ENCODE measurements around the gene CPNE4.
"Not testable (repeated sequence)": the region's sequence is repeated elsewhere in the genome, so short reads cannot be mapped to it uniquely, and the experiment has no call there.

The CPNE4 gene

DNA sequence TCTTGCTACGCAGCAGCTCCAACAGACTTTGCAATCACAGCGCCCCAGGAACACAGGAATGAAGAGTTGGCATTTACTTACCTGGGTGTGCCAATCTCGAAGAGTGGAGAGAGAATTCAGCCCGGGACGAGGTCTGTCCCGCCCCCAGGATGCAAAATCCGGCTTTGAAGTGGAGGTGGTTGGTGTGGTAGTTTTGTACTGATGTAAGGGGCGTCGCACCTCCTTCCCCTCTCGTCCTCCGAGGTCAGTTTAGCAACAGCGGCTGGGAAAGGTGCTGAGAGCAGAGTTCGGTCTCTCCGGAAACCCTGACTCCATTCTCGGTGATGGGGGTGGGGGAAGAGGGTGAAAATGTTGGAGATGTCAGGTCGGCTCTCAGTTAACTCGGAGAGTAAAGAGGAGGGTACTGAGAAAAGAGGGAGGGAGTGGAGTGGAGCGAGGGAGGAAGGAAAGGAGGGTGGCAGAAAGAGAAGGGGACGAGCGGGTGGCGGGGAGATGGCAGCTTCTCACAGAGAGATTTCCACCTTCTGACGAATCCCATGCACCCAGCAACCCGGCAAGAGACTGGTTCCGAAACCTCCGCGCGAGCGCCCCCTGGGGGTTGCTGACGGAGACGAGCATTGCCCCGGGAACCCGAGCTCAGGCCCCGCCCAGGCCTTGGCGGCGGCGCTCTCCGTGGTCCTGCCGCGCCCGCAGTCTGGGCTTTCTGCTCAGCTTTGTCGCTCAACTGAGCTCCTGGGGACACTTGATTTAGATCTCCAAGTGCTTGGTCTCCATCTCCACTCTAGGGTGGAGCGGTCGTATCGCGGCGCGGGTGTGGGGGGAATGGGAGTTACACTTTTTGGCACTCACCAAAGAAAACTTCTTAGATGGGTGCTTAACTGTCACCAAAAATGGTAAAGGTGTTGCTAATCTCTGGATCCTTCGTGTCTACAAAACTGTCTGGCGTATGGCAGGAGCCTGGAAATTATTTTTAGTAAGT is at the start of gene CPNE4:
CPNE4 (minus strand) TSS at position 529 of the 979 bp plus-strand sequence.
- peak; percentile 62 for DNase-seq

DNA sequence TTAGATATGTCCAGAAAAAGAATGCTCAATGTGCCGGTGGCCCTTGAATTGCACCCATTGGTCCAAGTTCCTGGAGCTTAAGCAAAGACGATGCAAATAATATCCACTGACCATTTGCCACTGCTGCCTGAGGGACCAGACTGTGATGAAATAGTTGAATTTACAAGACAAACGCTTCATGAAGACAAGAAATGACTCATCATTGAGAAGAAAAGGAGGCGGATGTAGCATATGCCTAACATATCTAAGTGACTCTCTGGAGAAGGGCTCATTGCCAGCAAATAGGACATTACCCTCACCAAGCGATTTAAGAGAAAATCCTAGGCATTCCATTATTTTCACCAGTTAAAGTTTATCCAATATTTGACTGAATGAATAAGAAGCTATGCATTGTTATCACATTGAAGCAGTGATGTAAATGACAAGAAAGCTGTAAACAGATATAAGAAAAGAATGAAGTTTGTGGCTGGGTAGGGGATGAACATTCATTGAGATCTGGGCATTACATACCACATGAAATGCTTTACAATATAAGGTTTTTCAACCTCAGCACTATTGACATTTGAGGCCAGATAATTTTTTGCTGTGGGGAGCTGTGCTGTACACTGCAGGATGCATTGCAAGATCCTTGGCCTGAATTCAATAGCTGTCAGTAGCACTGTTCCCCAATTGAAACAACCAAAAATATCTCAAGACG is 48.9 kb upstream of the CPNE4 start:
- no peak for DNase-seq

DNA sequence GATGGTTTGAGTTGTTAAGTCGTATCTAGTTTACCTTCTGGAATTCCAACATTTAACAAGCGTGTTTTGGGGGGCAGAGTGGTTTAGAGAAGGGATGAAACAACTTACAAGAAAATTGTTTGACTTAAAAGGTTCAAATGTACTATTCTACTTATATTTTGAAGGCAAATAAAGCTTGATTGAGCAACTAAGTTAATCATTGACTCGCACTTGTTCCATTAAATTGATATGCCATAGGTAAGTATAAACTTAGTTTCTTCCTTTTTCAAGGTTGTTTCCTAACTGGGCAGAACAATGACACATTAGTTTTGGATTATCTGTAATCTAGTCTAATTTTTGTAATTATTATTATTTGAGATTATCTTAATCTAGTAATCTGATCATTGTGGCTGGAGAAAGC is 48.3 kb upstream of the CPNE4 start:
- no peak for DNase-seq

- DNase-seq = no peak
These were observed 44.3 kb upstream of the CPNE4 start for GRCh38 chr3:132079147-132079546.

- DNase-seq = no peak
These were observed 39.0 kb upstream of the CPNE4 start for GRCh38 chr3:132073771-132074170.

DNA sequence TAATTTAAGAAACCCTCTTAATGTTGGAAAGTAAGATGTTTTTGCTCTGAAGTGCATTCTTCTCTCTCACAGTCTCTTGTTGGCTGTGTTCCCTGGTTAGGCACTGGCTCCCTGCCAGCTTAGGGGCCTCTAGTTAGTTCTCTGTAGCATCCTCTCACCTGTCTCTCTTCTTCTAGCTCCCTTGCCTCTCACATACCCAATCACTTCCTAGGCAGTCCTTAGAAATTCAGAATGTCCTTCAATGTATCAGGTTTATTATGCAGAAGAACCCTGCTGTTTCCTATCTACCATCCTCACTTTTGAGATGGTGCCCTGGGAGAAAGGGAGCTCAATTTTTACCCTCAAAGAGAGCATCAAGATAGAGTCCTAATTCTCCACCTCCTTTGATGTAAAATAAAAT is 36.2 kb upstream of the CPNE4 start:
- no peak for DNase-seq

DNA sequence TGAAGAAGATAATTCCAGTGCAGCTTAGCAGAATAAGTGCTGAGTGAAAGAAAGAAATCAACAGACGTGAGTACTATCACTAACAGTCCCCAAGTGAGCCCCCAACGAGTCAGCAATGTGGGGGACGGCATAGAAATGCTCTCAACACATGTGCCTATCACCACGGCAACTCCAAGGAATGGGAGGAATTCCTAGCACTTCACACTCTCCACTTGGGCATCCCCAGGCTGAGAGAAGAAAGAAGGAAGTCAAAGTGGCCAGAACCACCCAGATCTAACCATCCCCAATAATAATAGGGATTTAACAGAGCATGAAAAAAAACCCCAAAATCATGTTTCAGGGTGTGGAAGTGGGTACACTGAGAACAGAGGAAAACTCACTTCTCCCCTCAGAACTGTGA is 29.3 kb upstream of the CPNE4 start:
- DNase-seq = no peak

- no peak for DNase-seq
These were observed 27.7 kb upstream of the CPNE4 start for GRCh38 chr3:132062535-132062934.

DNA sequence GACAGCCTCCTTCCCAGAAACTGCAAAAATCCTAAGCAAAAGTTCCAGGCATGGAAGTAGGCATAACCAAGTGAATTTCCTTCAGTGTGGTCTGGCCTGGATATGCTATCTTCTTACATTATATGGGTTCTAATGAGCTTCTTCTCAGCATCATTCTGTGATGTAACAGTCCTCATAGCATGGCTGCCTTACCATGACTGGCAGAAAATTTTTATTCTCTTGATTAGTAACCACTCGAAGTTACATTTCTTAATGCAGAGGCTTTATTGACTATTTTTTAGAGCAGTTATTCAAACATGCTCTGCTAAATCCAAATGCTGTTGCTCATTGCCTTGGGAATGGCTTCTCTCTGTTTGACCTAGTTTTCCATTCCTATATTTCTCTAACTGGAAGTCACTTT is 21.1 kb upstream of the CPNE4 start:
- no peak for DNase-seq

- no peak for DNase-seq
These were observed 12.4 kb upstream of the CPNE4 start for GRCh38 chr3:132047209-132047608.

- not testable (repeated sequence) for DNase-seq
These were observed 10.1 kb upstream of the CPNE4 start for GRCh38 chr3:132044874-132045273.

- DNase-seq = no peak
These were observed 7.9 kb upstream of the CPNE4 start for GRCh38 chr3:132042681-132043080.

GRCh38 chr3:132038198-132038825 is 3.5 kb upstream of the CPNE4 start:
- DNase-seq = peak; percentile 13

- DNase-seq = no peak
These were observed 2.8 kb upstream of the CPNE4 start for GRCh38 chr3:132037581-132037980.

- no peak for DNase-seq
These were observed 2.2 kb upstream of the CPNE4 start for GRCh38 chr3:132037056-132037455.

GRCh38 chr3:132034097-132034485 is 723 bp downstream of the CPNE4 start:
- DNase-seq = no peak

- DNase-seq = no peak
These were observed 1.3 kb downstream of the CPNE4 start for GRCh38 chr3:132033471-132033870.

DNA sequence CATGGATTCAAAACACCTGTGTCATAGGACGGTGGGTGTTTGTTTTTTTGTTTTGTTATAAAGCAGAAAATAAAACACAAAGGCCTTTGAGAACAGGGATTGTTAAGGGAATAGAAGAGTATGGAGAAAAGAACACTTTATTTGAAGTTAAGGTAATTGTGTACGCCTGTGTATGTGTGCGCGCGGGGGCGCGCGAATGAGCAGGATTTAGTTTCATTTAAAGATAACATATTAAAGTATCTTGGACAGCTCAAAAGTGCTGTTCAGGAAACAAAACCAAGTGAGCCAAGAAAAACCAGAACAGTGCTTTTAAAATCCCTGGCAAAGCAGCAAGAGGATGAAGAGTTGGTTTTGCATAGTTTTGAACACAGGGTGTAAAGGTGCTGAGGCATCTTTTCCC is 1.9 kb downstream of the CPNE4 start:
- DNase-seq = no peak

- DNase-seq = peak; percentile 63
These were observed 5.5 kb downstream of the CPNE4 start for GRCh38 chr3:132029182-132029902.

DNA sequence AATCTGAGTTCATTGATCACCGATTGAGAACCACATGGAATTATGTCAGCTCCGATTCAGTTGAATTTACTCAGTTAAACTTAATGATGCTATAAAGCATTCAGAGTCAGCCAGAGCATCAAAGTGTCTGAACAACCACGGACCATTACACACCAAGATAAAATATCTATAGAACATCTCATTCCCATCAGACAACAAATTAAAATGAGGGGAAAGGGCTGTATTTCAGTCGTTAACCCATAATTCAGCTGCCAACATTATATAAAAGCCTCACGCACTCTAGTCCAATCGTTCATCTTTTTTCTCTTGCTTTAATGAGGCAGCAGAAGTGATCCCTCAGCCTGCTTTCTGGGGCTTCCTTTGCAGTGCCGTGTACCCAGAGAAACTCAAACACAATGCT is 11.9 kb downstream of the CPNE4 start:
- no peak for DNase-seq

GRCh38 chr3:132020058-132020457 is 14.8 kb downstream of the CPNE4 start:
- no peak for DNase-seq

DNA sequence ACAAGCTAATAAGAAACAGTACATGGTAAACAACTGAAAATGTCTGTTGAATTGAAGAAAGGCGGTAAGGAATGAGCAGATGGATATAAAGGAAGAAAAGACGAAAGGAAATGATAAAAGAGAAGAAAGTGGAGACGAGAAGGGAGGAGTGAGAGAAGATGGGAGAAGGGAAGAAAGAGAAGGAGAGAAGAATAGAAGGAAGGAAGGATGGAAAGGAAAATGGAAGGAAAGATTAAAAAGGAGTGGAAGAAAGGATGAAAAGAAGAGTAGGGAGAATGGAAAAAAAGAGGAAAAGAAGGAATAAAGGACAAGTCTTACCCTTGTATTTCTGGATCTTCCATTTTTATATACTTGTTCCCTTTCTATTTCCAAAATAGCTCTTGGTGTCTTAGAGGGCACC is 17.7 kb downstream of the CPNE4 start:
- DNase-seq = no peak

Measured in NCI-H345 (cell line).